Activated CD8-positive, alpha-beta memory T cell treated with anti-CD3 and anti-CD28 coated beads for 1 hour (primary cell): ENCODE results near the gene GRID1.

Experiments used
- DNase-seq, 2 donors: peaks; one replicate each; pipeline ENCODE4 v3.0.0-alpha.2; 2020; ENCODE audit warnings: low read depth in 1 of 2; ENCODE audit errors: extremely low read depth in 1 of 2

GRID1 gene

DNA sequence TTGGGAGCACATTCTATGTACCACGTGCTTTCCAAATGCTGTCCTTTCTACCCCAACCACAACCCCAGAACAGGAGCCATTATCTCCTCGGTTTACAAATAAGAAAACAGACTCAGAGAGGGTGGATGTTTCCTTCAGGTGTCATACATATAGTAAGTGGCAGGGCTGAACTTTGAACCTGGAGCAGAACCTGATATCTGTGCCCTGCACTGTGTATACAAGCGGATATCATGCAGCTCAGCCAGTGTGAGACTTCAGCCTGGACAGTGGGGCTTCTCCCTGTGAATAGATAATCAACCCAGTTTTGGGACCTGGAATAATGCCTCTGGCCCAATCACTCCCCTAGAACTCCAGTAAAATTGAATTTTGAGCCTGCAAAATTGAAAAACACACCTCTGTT, 341.1 kb downstream of the GRID1 start:
- no peak for DNase-seq

DNA sequence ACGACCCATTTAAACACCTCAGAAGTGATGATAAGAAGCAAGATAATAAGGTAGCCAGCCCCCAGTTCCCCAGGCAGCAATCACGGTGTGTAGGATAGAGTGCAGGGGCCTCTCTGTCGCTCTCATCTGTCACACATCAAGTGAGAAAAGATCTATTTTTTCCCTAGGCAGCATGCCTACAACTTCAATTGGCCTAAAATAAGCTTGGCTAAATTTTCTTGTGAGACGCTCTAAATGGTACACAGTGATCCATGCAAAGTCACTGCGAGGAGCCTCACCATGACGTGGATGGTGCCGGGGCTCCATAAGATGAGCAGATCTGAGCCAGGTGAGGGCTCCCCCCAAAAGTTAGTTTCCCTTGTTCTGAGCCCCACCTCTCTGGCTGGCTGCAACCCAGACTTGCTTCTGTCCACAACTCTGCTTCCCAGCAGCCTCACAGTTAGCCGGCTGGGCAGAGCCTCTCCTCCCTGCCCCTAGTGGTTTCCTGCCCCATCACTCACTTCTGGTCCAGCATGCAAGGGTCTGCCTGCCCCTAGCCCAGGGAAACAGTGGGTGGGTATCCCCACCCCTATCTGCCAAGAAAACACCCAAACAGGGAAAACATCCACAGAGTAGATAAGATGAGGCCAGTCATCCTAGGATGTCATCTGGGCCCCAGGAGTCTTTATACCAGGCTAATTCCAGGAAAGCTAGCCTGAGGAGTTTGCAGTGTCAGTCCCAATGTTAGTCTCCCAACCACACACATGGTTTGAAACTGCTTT, 342.1 kb downstream of the GRID1 start:
- no peak for DNase-seq

DNA sequence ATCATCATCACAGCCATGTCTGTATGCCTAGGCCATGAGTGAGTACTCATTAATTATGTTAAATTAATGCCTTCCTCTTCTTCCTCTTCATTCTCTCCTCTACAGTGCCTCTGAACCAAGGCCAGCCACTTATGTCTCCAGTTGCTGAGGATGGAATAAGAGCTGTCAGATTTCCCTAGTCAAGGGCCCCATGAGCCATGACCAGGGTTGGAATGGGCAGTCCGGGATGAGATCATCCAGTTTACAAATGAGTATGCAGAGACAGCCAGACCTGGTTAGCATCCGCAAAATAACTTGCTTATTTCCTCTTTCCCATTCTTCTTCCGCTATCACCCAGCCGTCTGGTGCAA, 342.7 kb downstream of the GRID1 start:
- no peak for DNase-seq

GRCh38 chr10:86023336-86023735, 343.3 kb downstream of the GRID1 start:
- no peak for DNase-seq

DNA sequence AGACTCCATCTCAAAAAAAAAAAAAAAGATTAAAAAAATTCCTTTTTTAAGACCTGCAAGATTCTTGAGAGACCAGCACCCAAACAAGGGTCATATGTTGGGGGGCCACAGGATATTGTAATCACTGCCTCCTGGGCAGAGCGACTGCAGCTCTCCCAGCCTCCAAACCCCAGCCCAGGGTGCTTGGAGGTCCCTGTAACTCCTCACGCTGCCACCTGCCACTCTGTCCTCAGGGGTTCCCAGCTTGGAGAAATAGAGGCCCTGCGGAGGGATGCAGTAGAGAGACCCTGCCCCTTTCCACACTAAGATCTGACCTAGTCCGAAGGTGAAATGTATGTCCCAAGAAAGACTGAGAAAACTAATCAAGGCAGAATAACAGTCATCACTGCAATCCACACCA, 343.7 kb downstream of the GRID1 start:
- DNase-seq = no peak

GRCh38 chr10:86020134-86020533, 346.5 kb downstream of the GRID1 start:
- DNase-seq = no peak

DNA sequence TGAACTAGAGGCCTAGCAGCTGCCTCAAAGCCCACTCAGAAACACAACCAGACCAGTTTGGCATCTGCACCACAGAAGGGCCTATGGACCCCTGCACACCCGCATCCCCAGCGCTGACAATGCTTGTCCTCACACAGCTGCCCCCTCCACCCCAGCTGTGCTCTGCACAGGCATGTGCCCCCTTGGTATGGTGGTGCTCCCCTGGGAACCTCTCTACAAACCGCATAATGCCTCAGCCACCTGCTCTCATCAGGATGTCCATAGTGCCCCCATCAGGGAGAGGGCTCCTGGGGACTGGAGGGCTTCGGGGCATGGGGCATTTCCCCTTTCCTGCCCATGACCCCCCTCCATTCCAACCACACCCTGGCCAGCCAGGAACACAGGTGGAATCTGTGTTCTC, 347.5 kb downstream of the GRID1 start:
- no peak for DNase-seq

DNA sequence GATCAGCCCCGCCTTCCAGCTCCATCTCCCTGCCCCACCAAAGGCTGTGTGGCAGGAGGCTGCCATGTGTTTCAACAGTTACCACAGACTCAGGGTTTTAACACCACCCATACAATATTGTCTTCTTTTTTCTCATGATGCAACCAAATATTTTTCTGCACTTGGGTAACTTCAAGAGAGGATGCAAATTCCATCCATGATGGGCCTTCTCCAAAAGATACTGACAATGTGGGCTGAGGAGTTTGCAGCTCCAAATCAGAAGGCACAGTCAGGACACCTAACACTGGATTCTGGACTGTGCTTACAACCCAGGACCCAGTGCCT, 347.9 kb downstream of the GRID1 start:
- DNase-seq = no peak

DNA sequence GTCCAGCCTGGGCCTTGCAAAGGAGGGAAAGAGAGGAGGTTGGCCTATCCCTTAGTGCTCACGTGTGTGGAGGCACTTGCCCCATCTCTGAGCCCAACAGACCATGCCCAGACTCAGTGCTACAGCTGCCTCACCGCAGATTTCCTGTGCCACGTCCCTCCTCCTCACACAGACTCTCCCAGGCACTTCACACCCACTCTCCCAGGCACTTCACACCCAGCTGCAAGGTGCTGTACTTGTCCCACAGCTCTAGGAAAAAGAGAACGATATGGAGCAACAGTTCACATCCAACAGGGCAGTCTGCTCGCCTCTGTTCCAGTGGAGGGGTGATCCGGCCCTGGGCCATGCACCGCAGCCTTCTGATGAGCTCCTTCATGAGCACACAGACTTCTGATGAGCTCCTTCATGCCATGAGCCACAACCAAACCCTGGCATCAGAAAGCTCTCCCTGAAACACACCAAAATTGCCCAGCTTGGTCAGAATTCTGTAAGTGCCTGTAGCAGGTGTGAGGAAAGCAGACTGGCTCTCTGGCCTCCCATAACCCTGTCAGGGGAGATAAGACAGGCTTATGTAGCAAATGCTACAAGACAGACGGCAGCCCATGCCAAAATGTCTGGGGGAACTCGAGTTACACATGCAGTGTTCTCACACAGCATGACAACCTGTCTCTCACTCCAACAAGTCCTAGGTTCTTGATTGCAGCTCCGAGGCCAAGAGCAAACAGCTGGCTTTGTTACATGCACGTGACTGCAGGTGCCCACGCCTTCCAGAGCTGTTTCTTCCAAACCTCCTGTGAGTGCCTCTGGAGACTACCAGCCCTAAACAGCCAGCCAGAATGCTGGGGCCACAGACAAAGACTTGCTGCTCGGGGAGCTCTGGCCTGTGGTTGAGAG, 348.5 kb downstream of the GRID1 start:
- no peak for DNase-seq

DNA sequence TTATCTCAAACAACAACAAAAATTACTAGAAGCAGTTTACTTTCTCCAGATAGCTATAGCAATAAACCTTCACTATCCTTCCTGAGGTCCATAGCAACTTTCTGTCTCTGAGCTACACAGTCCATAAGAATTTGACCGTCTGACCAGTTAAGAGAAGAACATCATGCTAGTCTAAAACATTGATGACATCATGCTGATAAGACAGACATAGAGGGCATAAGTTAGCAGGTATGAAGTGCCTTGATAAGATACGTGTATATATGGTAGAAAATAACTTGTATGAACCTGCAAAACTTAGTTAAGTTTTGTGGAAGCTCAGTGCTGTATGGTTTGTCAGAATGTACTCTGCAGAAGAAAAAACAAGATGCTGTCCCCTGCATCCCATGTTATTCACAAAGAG, 353.0 kb downstream of the GRID1 start:
- no peak for DNase-seq

DNA sequence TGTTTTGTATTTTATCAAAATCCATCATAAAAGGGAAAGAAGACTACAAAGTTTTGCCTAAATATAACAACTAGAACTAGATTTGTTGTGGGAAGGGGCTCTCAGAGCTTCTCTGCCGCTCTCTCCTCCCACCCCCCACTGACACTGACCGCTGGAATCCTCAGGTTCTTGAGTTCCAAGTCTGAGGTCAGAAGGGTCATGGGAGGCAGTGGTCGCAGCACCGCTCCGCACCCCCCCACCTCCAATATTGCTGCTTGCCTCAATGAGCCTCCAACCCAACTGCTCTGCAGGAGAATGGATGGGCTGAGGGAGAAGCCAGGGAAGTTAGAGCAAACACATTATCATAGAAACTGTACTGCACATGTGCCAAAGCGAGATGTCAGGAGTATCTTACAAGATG, 359.4 kb downstream of the GRID1 start:
- no peak for DNase-seq

- DNase-seq = no peak
Observed at GRCh38 chr10:86004337-86004736, 362.3 kb downstream of the GRID1 start.

GRCh38 chr10:86003201-86003621, 363.4 kb downstream of the GRID1 start:
- no peak for DNase-seq

DNA sequence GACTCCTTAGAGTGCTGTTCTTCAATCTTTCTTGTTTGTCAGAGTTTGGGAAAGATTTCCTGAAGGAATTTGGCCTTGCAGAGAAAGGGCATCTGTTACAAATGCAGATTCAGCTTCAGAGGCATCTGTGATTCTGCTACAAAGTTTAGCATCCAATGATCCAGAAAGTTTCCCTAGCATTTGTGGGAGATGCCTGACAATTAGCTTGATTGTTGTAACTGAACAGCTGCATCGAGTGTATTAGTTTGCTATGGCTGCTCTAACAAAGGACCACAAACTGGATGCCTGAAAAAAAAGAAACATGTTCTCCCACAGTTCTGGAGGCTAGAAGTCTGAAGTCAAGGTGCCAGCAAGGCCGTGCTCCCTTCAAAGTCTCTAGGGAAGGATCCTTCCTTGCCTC, 365.1 kb downstream of the GRID1 start:
- no peak for DNase-seq

DNA sequence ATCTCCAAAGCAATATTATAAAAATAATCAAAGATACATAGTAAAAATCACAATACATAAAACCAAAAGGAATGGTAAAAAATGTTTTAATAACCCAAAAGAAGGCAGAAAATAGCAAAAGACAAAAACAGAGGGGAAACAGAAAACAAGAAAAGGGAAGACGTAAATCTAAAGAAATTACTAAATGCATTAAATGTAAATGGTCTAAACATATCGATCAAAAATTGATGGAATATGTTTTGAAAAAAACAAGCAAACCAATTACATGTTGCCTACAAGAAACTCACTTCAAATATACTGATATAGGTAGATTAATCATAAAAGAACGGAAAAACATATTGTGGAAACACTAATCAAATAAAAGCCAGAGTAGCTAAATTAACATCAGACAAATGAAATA, 369.1 kb downstream of the GRID1 start:
- no peak for DNase-seq

GRCh38 chr10:85995791-85996190, 370.8 kb downstream of the GRID1 start:
- DNase-seq = no peak

GRCh38 chr10:85993840-85994507, 372.6 kb downstream of the GRID1 start:
- DNase-seq = no peak

DNA sequence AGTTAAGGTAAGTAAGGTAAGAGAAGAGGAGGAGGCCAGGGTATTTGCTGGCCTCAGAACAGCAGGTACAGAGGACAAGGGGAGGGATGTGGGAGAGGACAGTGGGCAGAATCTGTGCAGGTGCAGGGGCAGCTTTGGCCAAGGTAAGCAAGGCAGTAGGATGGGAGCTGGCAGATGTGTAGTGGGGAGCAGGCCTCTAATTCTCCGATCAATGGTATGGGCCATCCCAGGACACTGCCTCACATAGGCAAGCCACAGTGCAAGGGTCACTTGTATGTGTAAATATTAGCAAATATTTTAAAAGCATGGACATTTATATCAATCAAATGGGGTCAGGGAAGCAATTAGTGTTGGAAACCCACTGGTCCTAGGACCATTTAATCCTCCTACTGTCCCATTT, 373.5 kb downstream of the GRID1 start:
- DNase-seq = no peak

- no peak for DNase-seq
Observed at GRCh38 chr10:85992324-85992723, 374.3 kb downstream of the GRID1 start.

DNA sequence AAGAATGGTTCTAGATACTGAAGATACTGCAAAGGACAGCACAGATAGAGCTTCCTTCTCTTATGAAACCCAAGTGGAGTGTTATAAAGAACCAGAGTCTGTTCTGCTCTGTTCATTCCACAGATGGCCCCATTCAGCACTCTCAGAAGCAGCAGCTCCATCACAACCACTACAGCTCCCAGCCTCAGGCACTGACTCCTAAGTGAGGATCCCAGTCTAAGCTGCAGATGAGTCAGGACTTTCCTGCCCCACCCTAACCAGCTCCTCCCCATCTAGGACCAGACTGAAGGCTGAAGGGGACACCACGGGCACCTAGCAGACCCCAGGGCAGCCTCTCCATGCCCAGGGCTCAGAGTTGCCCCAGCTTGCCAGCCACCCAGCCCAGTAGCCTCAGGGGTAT, 379.8 kb downstream of the GRID1 start:
- DNase-seq = no peak

GRCh38 chr10:85983051-85983450, 383.5 kb downstream of the GRID1 start:
- no peak for DNase-seq

GRCh38 chr10:85979598-85979997, 387.0 kb downstream of the GRID1 start:
- no peak for DNase-seq
